Activated gamma-delta T cell (primary cell): ENCODE data around the gene MAP2K3.

ENCODE experiments used
- DNase-seq: peaks from one replicate; lab custom pipeline; 2025; lab: John Stamatoyannopoulos, UW

Gene MAP2K3

GRCh38 chr17:21282850-21283249, 1.7 kb upstream of the MAP2K3 start:
- DNase-seq, result no peak

GRCh38 chr17:21283482-21284318, 811 bp upstream of the MAP2K3 start:
- peak; percentile 33 for DNase-seq

- DNase-seq, result no peak
Measured at GRCh38 chr17:21285164-21286065, 904 bp downstream of the MAP2K3 start.

- DNase-seq, result no peak
Measured at GRCh38 chr17:21286066-21286770, 1.7 kb downstream of the MAP2K3 start.

- DNase-seq, result no peak
Measured at GRCh38 chr17:21286909-21287702, 2.6 kb downstream of the MAP2K3 start.

DNA sequence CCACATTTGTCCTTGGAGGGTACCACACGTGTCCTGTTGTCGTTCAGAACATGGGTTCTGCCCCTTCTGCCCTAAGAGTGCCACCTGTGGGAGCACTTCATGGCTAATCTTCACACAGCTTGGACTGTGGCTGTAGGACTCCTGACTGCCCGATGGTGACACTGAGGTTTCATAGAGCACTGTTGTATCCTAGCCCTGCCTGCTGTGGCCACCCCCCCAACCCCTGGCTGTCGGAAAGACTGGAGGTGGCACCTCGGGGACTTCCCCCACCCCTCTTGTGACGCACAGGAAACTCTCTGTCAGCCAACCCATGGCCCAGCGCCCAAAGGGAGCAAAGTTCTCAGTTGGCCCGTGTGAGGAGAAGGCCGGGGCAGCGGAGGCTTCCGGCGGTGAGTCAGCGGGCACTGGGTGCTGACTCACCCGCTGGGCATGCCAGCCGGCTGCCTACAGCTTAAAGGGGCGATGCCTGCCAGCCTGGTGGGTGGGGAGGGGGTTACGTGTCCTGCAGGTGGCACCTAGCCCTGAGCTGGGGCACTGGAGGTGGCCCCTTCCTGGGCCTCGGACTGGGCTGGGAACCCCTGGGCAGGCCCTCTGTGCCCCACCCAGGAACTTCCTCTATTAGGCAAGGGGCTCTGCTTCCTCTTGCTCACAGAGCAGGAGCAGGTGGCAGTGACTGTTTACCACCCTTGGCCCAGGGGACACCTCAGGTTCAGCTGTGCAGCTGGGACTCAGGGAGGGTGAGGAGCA, 3.4 kb downstream of the MAP2K3 start:
- peak; percentile 90 for DNase-seq

DNA sequence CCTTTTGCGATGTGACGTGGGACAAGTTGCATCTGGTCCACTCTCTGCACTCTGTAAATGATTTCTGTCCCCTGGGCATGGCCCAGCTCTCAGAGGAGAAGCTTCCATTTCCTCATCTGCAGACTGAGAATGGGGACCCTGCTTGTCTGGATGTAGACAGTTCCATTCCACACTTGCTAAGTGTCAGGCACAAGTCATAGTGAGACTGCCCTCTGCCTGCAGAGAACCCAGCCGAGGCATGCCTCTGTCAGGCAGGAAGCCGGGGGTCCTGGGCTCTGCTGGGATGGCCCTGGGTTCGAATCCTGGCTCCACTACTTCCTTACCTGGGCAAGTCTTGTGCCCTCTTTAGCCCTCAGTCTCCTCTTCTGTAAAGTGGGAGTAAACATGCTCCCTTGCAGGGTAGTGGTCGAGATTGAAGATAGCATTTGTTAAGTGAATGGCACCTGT, 4.1 kb downstream of the MAP2K3 start:
- no peak for DNase-seq

GRCh38 chr17:21289175-21289901, 4.8 kb downstream of the MAP2K3 start:
- no peak for DNase-seq

DNA sequence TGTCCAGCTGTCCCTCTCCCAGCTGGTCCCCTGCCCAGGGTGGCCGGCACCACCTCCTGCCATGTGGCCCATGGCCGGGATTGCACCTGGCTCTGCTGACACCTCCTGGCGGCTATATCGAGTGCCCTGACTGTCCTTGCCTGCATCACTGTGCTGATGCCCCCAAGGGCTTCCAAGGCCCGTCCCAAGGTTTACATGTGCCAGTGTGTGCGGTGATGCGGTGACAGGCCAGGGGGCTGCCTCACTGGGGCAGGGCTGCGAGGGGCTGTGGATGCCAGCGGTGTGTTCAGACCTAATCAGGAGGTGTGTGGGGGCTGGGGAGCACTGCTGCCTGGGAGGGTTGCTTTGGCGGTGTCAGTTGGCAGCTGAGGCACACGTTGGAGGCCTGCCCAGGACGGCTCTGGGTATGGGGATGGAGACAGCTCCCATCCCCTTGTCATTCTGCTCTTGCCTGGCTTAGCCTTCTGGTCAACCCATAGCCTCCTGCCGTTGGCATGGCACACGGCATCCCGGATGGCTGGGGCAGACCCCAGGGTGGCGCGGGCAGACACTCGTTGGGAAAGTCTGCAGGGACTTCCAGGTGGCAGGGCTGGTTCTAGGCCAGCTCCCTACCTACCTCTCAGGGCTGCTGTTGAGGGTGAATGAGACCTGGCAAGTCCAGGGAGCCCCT, 5.5 kb downstream of the MAP2K3 start:
- no peak for DNase-seq

DNA sequence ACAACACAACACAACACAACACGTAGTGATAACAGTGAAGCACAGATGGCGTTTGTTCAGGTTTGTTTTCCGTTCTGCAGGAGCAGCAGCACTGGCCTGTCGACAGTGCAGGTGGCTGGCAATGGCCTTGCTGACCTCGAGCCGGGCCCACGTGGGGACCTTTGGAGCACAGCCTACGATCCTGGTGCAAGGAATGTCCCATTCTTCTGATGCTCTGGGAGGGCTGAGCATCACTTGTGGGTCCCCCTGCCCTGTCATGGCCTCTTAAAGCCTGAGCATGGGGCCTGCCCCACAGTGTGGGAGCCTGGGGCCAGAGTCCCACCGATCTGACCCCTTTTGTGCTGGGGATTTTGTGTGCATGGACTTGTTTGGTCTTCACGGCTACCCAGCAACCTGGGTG, 6.8 kb downstream of the MAP2K3 start:
- DNase-seq, result no peak

DNA sequence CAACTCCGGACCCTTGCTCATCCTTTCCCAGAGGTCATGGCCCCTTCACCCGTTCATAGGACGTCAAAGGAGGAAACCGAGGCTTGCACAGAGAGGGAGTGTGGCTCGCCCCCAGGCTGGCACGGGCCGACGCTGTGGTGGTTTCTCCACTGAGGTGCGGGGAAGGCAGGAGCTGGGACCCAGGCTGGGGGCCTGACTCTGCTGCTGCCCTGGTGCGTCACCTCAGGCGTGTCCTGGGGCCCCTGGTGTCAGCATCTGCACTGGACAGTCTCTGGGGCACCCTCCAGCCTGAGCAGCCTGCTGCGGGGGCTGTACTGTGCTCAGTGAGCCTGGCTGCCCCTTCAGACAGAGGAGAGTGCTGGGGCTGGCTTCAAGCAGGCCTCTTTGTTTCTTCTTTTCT, 7.4 kb downstream of the MAP2K3 start:
- DNase-seq, result no peak

DNA sequence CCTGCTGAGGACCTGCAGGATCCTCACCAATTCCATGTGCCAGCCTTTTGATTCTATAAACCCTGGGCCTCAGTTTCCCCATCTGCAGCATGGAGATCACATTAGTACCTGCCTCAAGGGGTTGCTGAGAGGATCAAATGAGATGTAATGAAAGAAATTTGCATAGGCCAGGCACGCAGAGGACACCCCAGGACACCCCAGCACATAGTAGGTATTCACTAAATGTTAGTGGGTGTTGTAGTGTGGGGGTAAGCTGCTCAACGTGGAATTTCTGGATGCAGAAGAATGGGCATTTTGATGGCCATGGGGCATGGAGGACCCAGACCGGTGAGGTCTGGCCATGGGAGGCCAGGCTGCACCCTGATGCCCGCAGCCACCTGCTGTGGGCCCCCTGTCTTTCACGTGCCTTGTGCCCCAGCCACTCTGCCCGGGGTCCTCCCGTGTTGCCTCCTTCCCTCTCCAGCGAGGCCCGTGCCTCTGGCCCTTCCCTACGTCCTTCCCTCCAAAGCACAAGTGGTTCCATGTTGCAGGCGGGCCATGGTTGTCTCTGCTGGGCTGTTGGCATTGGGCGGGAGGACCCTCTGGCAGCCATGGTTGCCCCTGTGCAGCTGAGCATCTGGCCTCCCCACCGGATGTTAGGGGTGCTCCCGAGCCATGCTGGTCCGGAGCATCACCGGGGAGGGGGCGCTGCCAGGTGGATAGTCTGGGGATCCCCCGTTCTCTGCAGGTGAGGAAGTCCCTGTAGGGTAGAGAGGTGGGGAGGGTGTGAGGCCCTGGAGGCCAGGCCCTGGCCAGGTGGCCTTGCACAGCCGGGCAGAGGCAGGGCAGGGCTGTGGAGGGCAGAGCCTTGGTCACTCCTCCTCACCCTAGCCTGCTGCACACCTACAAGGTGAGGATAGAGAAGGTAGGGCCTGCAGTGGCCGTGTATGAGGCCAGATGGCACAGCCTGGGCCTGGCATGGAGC, 8.6 kb downstream of the MAP2K3 start:
- no peak for DNase-seq

- DNase-seq, result no peak
Measured at GRCh38 chr17:21293831-21294210, 9.3 kb downstream of the MAP2K3 start.

- no peak for DNase-seq
Measured at GRCh38 chr17:21294321-21295035, 10.0 kb downstream of the MAP2K3 start.

DNA sequence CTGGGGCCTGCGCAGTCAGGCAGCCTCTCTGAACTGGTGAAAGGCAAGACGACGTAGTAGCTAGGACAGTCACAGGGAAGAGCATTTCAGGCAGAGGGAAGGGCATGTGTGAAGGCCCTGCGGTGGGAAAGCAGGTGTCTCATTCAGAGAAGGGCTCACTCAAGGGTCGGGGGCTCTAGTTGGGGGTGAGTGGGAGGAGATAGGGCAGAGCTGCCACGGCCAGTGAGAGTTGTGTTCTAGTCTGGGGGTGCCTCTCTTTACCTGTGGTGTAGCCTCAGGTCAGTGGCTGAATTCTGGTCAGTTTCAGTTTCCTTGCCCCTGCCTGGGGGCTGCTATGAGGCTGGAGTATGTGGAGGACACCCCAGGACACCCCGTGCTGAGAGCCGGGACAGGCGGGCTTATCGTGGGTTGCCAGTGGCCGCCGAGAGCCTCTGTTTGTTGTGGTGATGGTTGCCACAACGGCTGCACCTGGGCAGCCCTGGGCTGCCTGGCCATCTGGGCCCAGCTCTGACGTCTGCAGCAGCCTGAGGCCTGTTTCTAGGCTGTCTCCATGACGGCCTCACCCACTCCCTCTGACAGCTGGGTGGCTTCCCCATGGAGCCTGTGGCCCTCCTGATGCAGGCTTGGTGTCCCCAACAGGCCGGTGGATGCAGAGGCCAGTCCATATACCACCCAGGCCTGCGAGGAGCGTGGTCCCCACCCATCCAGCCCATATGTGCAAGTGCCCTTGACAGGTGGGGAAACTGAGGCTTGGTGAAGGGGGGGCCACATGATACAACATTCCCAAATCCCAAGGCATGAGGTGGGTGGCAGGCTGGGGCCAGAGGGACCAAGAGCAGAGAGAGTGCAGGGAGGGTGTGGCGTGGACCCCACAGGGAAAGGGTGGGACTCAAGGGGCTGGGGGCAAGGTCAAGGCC, 10.8 kb downstream of the MAP2K3 start:
- no peak for DNase-seq
